GM12872 (cell line): ENCODE data around the gene KCNH1.
A peak's percentile ranks its signal among the peaks of the same experiment; 100 is the strongest.

ENCODE experiments used
- TF ChIP-seq, protein P1 (sequence below): IDR thresholded peaks from 3 replicates; pipeline ENCODE4 v1.5.1; 2011; ENCODE audit warnings: low read depth, mild to moderate bottlenecking, low read length, moderate library complexity; ENCODE audit not compliant: insufficient read depth

The KCNH1 gene

DNA sequence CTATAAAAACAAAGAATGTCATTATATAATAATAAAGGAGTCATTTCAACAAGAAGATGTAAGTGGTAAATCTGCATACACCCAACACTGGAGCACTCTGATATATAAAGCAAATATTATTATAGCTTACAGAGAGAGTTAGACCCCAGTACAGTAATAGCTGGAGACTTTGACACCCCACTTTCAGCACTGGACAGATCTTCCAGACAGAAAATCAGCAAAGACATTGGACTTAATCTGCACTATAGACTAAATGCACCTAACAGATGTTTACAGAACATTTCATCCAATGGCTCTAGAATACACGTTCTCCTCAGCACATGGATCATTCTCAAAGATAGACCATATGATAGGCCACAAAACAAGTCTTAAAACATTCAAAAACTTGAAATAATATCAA, 20.0 kb upstream of the KCNH1 start:
- TF ChIP-seq, protein P1, sequence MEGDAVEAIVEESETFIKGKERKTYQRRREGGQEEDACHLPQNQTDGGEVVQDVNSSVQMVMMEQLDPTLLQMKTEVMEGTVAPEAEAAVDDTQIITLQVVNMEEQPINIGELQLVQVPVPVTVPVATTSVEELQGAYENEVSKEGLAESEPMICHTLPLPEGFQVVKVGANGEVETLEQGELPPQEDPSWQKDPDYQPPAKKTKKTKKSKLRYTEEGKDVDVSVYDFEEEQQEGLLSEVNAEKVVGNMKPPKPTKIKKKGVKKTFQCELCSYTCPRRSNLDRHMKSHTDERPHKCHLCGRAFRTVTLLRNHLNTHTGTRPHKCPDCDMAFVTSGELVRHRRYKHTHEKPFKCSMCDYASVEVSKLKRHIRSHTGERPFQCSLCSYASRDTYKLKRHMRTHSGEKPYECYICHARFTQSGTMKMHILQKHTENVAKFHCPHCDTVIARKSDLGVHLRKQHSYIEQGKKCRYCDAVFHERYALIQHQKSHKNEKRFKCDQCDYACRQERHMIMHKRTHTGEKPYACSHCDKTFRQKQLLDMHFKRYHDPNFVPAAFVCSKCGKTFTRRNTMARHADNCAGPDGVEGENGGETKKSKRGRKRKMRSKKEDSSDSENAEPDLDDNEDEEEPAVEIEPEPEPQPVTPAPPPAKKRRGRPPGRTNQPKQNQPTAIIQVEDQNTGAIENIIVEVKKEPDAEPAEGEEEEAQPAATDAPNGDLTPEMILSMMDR = no peak

DNA sequence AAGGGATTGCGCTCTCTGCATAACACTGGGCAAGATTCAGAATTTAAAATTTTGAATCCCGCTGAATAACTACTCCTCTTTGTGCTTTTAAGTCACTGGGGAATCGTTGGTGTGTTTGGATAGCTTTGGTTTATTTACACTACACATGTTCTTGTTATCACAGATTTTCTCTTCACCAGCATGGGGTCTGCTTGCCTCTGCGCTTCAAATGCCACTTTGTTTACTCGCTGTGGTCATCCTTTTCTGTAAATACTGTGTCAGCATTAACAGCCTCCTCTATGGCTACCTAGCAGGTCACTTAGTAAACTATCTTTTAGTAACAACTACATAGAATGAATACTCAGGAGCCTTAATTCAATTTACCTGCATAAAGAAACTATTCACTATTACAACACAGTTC, 14.4 kb upstream of the KCNH1 start:
- TF ChIP-seq, protein P1 = no peak

DNA sequence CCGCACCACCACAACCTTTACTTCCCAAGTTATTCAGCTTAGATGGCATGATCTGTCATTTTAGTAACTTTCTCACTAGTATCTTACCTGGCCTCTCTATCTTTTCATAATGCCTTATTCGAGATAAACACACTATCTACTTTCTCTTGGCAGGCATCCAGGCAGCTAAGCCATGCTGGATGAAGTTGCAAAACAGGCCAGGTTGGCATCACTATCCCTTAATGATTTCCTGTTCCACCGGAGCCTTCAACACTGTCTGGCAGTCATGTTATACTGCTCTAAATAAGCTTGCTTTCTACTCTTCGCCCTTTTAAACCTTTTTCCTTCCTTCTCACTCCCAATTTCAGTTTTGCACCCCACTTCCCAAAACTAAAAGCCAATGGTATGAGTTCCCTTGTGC, 12.0 kb upstream of the KCNH1 start:
- TF ChIP-seq, protein P1 = no peak

DNA sequence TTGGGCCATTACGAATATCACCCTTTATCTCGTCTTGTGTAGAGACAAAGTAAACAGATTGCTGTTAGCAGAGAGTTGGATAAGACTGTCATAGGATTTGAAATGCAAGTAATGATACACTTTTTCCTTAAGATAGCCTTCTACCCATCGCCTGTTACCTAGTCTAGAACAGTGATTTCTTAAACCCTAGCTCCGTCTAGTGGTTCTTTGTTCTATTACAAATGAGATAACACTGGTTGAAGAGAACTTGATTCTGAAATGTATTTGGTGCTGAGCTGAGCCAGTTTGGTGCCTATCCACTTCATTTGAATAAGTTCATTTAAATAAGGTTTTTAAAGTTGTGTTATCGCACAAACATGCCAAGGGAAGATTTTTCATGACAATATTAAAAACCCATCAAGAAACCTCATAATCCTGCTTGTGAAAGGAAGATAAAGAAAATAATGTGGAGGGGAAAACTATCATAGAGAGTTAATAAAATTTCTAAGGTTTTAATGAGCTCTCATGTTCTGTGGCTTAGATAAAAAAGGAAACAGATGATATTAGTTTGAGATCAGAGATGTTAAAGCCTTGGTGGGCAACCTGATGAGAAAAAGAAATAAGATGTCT, 1.5 kb upstream of the KCNH1 start:
- TF ChIP-seq, protein P1 = peak; percentile 60

DNA sequence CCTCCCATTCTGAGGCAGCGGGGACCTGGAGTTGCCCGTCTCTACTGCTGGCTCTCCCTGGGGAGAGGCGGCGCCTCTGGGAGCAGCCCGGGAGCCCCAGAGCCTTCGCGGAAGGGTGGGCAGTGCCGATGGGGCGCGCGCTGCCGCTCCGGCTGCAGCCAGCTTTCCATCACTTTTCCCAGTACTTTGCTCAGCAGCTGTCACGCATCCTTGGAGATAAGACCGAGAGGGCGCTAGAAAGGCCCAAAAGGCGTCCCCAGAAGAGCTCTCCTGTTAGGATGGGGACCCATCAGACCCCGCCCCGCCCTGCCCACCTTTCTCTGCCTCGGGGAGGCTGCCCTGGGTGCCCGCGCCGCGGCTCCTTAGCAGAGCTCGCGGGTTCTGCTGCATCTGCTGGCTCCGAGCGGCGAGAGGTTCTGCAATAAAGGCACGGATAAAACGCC, 534 bp downstream of the KCNH1 start:
- TF ChIP-seq, protein P1 = no peak

DNA sequence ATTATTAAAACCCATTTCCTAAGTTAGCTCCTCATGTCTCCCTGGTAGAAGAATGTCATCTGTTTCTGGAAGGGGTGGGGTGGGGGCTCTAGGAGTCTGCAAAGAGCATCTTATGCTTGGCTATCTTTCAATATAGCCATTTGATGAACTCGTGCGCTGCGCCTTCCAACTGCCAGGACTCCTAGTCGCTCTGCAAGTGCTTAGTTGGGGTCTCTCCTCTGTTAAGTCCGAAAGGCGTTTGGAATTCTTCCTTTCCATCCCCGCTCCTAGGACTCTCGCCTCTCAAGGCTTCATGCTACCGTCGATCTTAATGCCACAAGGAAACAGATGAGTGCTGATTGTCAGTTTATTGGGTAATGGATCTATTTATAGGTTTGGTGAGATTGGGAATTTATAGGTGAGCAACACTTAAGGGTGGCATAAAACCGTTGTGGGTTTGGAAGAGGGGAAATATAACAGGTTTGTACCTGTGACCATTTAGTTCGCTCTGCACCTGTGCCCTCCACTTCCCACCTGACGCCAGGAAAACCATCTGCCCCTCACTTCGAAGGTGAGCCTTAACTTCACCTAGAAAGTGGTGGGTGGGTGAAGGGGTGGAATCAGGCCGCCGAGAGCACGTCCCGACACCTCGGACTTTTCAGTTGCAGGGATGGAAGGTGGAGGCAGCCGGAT, 1.1 kb downstream of the KCNH1 start:
- TF ChIP-seq, protein P1 = no peak

DNA sequence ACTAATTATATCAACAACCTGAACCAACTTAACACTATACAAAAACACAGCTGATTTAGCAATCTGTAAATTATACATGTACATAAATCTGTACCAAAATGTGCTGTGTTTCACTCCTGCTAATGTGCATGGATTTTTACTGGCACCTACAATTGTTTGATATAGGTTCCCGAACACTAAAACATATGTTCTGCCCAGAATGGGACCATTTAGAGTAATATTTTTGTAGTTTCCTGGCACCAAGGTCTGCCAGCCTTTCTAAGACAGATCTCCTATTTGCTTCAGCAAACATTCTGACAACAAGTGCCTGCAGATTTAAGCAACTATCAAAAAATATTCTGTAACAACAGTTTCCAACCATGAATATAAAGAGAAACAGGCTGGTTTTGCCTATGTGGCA, 4.2 kb downstream of the KCNH1 start:
- TF ChIP-seq, protein P1 = no peak
